Stimulated activated naive CD4-positive, alpha-beta T cell treated with Interleukin-2 at 50 U/mL for 16 hours (primary cell): ENCODE data around the gene HNRNPUL1.

Experiments used
- DNase-seq: peaks from one replicate; lab custom pipeline; 2025; lab: John Stamatoyannopoulos, UW

The HNRNPUL1 gene

GRCh38 chr19:41353466-41354342, 89.5 kb downstream of the HNRNPUL1 start, which contains the start of gene TGFB1:
TSS of gene TGFB1 (minus strand) at chr19:41353922. CDS start at chr19:41353044, 878 bp downstream.
- peak; percentile 91 for DNase-seq

- DNase-seq = no peak
These were observed 90.3 kb downstream of the HNRNPUL1 start for GRCh38 chr19:41354343-41354953.

DNA sequence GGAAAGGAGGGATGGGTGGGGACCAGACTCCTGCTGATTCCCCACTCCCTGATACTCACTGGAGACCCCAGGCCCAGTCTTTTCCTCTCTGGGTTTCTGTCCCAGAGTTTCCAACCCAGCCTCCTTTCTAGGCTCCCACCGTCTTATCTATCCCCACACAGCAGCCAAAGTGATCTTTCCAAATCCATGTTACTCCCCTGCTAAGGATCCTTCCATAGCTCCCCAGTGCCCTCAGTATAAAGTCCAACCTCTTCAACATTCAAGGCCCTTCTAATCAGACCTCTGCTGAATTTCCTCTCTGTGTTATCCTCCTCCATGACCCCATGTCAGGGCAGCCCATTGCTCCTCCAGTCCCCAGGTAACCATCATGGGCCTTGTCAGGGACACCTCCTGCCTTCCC, 90.9 kb downstream of the HNRNPUL1 start:
- DNase-seq = no peak

GRCh38 chr19:41355802-41356201, 91.6 kb downstream of the HNRNPUL1 start:
- DNase-seq = no peak

GRCh38 chr19:41356984-41357739, 93.0 kb downstream of the HNRNPUL1 start:
- peak; percentile 26 for DNase-seq
